GM19240 (cell line): ENCODE measurements around the gene FUBP1.
"Not testable (repeated sequence)": the region's sequence is repeated elsewhere in the genome, so short reads cannot be mapped to it uniquely, and the experiment has no call there.

Source experiments
- DNase-seq: peaks from one replicate; pipeline ENCODE4 v3.0.0; 2011; ENCODE audit warnings: low spot score; ENCODE audit not compliant: insufficient read length

FUBP1 gene, protein sequence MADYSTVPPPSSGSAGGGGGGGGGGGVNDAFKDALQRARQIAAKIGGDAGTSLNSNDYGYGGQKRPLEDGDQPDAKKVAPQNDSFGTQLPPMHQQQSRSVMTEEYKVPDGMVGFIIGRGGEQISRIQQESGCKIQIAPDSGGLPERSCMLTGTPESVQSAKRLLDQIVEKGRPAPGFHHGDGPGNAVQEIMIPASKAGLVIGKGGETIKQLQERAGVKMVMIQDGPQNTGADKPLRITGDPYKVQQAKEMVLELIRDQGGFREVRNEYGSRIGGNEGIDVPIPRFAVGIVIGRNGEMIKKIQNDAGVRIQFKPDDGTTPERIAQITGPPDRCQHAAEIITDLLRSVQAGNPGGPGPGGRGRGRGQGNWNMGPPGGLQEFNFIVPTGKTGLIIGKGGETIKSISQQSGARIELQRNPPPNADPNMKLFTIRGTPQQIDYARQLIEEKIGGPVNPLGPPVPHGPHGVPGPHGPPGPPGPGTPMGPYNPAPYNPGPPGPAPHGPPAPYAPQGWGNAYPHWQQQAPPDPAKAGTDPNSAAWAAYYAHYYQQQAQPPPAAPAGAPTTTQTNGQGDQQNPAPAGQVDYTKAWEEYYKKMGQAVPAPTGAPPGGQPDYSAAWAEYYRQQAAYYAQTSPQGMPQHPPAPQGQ

DNA sequence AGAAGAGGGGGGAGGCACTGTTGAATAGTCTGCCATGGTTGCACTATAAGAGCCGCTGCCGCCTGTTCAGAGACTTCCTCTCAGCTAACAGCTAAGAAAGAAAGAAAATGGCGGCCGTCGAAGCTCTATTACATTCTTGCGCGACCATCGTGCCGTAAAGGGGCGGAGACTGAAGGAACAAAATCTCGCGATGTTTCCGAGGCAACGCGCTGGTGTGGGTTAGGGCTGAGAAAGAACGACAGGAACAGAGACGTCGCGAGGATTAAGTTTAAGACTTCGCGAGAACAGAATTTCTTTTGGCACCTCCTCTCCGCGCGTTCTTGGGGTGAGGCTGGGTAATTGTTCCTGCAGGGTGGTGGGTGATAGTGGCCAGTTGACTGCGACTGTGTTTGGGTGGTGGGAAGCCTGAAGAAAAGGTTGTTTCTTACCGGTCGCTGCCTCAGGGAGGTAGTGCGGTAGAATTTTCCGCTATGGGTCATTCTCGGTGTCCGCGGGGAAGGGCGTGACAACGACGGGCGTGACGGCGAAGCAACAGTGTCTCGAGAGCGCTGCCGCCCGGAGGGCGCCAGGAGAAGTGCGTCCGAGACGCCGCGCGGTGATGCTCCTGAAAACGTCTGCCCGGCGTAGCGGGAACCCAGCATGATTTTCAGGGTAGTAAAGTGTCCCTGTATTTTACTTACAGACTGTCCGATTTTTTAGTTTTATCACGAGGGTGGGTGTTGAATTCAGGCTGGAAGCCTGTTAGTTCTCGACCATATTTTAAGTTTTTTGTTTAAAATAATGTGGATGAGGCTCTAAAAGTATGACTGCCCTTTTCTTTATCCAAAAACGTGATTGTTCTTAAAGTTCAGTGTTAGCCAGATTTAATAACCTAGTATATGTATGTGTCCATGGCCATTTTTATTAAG, at the start of gene FUBP1:
Gene FUBP1, minus strand, starts transcription at position 104 of the 908 bp plus-strand sequence. Its CDS starts 68 bp downstream, at position 36.
- peak; percentile 59 for DNase-seq

DNA sequence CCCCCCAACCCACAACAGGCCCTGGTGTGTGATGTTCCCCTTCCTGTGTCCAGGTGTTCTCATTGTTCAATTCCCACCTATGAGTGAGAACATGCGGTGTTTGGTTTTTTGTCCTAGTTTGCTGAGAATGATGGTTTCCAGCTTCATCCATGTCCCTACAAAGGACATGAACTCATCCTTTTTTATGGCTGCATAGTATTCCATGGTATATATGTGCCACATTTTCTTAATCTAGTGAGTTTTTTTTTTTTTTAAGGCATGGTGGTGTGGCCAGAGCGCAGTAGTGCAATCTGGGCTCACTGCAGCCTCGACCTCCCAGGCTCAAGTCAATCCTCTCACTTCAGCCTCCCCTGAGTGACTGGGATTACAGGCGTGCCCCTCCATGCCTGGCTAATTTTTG, 42.3 kb upstream of the FUBP1 start:
- not testable (repeated sequence) for DNase-seq

DNA sequence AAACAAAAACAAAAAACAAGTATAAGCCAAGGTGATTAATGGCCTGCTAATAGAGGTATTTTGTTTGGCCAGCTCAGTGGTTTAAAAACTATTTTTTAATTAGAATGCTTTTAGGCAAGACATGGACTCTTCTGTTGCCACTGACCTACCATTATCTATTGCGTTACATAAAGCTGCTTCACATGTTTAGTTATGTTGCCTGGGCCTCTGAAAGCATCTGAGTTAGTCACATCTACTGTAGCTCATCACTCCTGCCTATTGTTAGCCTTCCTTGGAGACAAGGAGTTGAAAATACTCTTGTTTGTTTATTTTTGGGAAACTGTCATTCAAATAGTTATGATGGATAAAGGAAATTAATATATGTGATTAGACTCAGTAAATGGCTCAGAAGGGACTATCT, 40.2 kb upstream of the FUBP1 start:
- DNase-seq: no peak

DNA sequence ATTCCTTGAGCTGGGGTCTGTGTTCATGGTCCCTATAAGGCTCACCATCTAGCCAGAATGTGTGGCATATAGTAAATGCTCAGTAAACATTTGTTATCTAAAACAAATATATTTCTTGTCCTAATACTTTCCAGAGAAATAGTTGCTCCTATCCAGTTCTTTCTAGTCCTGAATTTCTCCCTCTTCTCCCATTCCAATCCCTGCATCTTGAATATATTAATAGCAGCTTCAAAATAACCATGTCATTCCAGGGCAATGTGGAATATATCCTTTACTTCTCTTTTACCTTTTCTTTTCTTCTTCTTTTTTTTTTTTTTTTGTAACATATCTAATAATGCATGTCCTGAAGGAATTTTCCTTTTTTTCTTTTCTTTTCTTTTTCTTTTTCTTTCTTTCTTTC, 36.3 kb upstream of the FUBP1 start:
- no peak for DNase-seq

DNA sequence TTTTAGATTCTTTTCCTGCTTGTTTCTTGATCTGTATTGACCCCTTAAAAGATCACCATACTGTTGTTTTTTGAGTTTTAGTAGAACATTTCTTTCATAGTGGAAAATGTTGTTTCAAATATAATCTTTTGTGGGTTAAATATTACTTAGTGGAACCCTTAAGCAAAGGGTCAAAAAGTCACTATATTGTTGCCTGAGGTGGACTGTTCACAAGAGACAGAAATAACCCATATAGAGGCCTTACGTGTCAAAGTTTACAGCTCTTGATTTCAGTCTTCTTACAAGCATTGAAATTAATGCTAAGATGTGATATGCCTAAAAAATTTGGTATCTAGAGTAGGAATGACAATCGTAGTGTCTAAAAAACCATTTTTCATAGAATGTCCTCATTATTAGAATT, 32.2 kb upstream of the FUBP1 start:
- no peak for DNase-seq

DNA sequence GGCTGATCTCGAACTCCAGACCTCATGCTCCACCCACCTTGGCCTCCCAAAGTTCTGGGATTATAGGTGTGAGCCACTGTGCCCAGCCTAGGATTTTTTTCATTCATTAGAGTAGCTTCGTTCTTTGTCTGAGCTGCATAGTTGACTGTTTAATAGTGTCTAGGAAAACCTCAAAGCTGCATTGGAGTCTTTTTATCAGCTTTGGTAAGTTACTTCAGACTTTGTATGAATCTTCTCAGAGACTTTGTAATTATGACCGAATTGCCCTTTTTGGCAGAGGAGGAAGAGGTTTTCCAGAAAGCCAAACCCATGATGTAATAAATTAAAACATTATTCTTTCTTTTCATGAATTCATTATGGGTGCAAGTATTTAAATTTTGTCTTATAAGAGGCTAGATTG, 31.0 kb upstream of the FUBP1 start:
- no peak for DNase-seq

DNA sequence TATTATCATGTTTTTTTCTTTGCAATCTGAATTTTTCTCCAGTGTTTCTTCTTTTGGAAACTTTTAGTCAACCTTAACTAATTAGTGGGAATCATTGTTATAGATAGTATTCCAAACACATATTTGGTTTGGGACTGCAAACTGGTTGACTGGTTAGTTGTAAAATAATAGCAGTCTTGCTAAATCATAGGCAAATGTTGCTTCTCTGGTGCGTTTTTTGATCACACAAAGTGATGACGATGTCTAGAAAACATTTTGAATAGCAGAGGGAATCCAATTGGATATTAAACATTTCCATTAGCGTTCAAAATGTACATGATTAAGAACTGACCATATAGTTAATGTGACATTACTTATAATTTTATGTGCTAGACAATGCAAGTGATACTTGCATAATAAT, 30.4 kb upstream of the FUBP1 start:
- DNase-seq: no peak

DNA sequence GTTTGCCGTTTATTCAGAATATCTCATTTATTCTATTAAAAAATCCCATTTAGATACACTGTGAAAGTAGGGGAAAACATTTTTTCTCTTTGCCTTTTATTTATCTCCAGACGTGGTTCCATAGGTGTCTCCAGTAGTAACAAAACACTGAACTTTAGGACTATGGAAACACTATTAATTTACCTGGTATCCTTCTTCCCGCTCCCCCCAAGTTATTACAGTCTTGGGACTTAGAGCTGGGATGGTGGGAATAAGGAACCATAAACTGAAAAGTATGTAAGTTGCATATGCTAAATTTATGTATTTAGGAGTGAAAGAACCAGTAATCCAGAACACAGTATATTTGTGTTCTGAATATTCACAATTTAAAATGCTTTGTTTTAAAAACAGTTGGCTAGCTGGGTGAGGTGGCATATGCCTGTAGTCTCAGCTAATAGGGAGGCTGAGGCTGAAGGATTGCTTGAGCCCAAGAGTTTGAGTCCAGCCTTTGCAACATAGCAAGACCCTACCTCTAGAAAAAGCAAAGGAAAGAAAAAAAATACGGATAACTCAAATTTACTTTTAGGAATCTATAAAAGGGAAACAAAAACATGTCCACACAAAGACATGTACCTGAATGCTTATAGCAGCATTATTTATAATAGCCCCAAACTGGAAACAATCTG, 28.9 kb upstream of the FUBP1 start:
- DNase-seq: no peak

DNA sequence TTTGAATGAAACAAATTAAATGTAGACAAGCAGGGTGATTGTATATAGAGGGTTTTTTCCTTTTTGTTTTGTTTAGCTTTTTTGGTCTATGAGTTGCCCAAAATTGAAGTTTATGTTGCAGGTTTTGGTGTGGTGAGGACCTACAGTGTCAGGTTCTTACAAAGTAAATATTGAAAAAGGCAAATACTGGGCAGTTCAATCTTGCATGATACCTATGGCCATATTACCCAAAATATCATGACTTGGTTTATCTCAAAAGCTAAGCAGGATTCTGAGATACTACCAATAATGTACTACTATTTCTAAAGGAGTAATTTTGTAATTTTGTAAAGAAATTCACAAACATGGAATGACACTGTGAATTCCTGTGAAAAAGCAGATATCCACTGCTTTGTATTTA, 27.6 kb upstream of the FUBP1 start:
- DNase-seq: no peak

DNA sequence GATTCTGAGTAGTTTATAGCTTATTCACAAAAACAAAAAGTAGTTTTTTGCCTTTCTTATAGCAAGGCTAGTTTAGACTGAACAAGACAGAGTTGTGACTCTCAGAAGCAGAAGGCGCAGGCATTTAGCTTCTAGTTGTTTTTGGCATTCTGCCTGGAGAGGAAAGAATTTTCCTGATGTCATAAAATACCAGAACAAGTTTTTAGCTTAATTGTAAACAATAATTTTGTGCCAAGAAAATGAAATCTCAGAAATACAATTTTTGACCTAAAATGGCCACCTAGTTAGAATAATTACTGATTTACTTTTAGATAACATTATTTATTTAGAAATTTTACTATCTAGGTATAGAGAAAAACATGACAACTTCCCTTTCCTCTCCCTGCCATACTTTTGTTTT, 26.9 kb upstream of the FUBP1 start:
- no peak for DNase-seq

DNA sequence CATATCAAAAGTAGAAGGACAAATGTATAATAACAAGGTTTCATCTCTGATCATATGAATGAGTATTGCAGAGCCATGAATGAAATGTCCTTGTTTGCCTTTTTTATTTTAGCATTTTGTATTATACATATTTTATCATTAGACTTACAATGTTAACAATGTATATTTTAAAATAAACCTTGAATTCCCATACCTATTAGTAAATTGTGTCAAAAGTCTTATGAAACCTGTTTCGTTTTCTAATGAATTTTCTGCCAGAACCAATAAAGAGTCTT, 26.5 kb upstream of the FUBP1 start:
- no peak for DNase-seq

DNA sequence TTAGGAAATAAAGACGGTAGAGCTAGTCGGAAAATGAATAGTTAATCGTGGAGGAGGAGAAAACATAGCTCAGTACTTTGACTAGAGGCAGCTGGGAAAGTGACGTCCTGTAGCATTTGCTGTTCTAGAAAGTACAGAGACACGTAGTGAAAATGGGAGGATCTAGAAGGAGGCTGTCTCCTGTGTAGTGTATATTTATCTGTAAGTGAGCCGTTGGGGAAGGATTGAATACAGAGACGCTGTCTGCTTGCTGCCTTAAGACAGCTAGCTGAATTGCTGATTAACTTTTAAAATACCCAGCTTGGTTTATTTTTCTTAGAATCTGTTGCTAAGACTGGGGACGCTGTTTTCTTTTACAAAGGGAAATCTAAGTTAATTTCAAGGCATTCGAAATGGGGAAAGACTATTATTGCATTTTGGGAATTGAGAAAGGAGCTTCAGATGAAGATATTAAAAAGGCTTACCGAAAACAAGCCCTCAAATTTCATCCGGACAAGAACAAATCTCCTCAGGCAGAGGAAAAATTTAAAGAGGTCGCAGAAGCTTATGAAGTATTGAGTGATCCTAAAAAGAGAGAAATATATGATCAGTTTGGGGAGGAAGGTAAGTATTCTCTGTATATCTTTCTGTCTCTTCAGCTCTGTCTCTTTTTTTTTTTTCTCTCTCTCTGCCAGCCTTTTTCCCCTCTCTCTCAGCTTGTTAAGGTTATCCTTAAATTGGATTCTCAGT, 26.0 kb upstream of the FUBP1 start, which contains the start of gene DNAJB4:
Gene DNAJB4, plus strand, starts transcription at position 221 of the 729 bp plus-strand sequence. Its CDS starts 172 bp downstream, at position 393.
- DNase-seq: peak; percentile 50

DNA sequence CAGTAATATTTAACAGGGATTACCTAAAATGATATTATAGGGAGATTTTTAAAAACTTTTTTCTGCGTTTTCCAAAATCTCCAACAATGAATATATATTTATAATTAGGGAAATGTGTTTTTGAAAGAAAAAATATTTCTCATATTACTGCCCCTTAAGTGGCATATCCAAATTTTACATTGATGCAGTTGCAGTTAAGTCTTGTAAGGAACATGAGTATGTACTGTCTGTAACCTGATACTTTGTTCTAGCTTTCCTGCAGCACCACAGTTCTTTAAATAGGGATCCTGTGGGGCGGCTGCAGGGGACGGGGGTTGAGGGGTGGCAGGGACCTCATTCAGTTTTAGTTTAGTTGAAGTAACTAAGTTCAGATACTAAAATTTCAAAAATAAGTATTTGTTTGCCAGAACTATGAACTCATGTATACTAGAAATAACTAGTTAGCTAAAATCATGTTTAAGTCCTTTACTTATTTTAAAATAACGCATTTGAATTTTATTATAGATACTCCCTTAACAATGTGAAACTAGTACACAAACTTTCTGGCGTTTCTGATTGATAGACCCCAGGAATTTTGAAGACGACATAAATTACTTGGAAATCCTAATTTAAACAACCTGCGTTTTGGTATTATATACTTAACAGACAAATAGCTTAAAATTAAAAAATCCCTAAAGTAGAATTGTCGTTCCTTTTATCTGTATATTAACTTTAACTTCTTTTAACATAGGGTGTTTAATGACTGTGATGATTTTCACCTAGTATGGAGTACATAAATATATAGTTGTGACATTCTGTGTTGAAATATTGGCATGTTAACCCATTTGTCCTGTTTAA, 25.2 kb upstream of the FUBP1 start:
- DNase-seq: peak; percentile 19

DNA sequence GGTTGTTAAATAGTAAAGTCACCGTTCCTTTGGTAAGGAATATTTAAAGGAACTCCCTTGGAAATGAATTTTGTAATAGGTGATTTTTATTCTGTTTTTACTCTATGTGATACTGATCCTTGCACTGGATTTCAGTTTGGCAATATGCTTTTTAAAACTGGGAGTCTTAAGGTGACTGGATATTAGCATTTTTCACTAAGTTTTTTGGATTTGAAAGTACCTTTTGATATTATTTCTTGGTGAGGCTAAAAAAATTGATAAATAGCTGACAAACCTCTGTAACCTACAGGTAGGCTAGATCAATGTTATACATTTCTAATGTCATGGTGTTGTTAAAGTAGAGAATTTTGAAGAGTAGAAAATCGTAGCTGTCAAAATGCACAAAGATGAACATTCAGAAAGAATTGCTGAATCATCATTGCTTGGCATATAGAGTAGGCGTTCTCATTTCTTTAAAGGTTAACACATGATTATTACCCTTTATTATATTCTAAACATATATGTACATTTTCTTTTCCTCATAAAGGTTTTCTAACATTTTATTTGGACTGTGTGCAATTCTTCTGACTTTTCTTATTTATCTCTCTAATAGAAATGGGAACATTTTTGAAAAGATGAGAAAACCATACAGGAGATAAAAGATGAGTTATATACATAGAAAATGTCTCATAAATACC, 24.3 kb upstream of the FUBP1 start:
- DNase-seq: no peak

DNA sequence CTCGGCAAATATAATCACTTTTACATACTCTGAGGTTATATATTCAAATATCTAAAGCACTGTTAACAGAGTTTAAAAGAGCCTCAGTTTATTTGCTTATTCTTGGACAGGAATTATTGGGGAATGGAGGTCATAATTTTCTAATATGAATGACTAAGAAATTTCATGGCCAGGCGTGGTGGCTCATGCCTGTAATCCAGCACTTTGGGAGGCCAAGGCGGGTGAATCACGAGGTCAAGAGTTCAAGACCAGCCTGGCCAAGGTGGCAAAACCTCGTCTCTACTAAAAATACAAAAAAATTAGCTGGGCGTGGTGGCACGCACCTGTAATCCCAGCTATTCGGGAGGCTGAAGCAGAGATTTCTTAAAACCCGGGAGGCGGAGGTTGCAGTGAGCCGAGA, 21.7 kb upstream of the FUBP1 start:
- DNase-seq: not testable (repeated sequence)

DNA sequence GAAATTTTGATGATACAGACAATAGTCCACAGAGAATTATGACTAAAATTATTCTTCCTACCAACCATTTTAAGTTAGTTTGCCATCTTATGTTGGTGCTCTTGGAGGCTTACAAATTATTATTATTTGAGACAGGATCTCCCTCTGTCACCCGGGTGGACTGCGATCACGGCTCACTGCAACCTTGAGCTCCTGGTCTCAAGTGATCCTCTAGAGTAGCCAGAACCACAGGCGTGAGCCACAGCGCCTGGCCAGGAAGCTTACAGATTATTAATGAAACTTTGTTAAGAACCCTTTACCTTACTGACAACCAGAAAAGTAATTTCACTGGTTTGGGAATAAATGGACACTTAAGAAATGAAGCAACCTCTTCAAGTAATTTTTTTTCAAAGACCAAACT, 17.9 kb upstream of the FUBP1 start:
- DNase-seq: no peak

DNA sequence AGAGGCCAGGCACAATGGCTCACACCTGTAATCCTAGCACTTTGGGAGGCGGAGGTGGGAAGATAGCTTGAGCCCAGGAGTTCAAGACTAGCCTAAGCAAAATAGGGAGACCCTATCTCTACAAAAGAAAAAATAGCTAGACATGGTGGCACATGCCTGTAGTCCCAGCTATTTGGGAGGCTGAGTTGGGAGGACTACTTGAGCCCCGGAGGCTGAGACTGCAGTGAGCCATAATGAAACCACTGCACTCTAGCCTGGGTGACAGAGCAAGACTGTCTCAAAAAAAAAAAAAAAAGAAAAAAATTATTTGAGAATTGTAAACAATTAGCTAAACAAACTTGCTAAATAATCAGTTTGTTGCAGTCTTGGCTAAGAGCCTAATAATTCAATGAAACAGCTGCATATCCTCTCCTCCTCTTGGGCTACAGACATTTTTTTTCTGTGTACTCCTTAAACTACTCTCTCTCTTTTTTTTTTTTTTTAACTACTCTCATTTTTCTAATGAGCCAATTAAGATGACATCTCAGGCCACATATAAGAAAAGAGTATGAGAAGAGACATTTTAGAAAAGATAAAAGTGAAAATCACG, 15.3 kb upstream of the FUBP1 start:
- DNase-seq: no peak

DNA sequence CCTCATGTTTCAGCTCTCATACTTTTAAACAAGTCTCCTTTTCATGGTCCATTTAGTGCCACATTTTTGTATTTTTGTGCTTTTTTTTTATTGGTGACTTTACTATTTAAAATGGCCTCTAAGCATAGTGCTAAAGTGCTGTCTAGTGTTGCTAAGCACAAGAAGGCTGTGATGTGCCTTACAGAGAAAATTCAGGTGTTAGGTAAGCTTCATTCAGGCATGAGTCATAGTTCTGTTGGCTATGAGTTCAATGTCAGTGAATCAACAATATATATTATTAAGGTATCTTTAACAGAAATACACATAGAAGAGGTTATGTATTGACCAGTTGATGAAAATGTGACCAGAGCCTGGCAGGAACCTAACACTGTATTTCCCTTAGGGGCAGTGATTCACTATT, 12.8 kb upstream of the FUBP1 start:
- no peak for DNase-seq

DNA sequence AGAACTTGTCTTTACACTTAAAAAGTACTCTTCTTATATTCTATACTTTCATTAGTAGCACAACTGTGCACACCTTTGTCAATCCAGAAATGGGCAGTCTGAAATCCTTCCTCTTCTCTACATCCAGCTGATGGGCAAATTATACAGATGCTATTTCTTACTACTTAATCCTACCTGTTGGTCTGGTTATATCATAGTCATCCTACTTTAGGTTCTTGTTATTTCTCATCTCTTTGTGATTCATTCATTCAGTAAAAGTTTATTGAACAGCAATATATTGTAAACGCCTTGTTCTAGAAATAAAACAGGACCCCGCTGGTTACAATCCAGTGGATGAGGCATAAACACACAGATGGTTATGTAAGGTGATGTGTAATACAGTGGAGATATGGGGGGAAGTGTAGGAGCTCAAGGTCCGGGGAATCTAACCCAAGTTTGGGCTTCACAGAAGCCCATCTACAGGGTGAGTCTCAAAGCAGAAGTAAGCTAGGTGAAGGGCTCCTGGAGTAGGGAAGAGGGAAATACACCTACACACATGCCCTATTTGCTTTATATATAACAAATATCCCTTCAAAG, 11.8 kb upstream of the FUBP1 start:
- no peak for DNase-seq
